Pancreas (tissue), 10 donors: Measurements from ENCODE around the gene SRCIN1. TPM values are rescaled to one million over a fixed set of nuclear protein-coding genes. Genes with fewer than 3 reads are reported as not detected.
"Not testable (repeated sequence)": the region's sequence is repeated elsewhere in the genome, so short reads cannot be mapped to it uniquely, and the experiment has no call there.

Source experiments
- ATAC-seq, 4 donors: fragments of 200-7000 bp; cut with Tn5 transposase; one replicate each; pipeline versions ENCODE4 v1.8.0 to v1.9.1; 2020; ENCODE audit warnings: mild to moderate bottlenecking in 4 of 4, moderate library complexity in 4 of 4
- DNase-seq, 6 donors: peaks; one replicate each; pipeline ENCODE4 v3.0.0-alpha.2; 2020
- FAIRE-seq: peaks from 2 replicates; lab custom pipeline; 2012; peaks lifted over from hg19 to GRCh38; lab: Jason Lieb, UNC
- H3K27ac ChIP-seq, 4 donors: fragments of 200-600 bp; sonication (generic); 1 replicate in 3 of 4; 2 replicates in 1 of 4; pipeline versions ENCODE4 v1.5.0 to v1.8.0; 2020
- H3K27me3 ChIP-seq, 4 donors: fragments of 200-600 bp; one replicate each; pipeline ENCODE4 v1.8.0; 2021
- H3K36me3 ChIP-seq, 3 donors: fragments of 200-600 bp; sonication (generic) in 1 of 3; one replicate each; pipeline versions ENCODE4 v1.5.0 to v1.8.0; 2020 to 2021
- H3K4me1 ChIP-seq, 3 donors: fragments of 200-600 bp; one replicate each; pipeline ENCODE4 v1.8.0; 2021
- H3K4me3 ChIP-seq, 4 donors: fragments of 200-600 bp; sonication (generic) in 2 of 4; one replicate each; pipeline versions ENCODE4 v1.5.0 to v1.8.0; 2020 to 2021
- H3K9me3 ChIP-seq, 4 donors: fragments of 200-600 bp; one replicate each; pipeline ENCODE4 v1.8.0; 2021
- WGBS, 2 donors: extraction: QIAGEN DNeasy Blood & Tissue Kit; methylation state at CpG; one replicate each; pipeline ENCODE4 v1.1.7; 2013; 5-methylcytosine and 5-hydroxymethylcytosine counted together
- intact Hi-C, 3 donors: fragments of 100-400 bp; cut with DNase I; formaldehyde crosslinking; loops; one replicate each; pipeline versions ENCODE4 v1.11.1 to v1.14.2; 2022
- polyA plus RNA-seq, 2 donors: library from polyadenylated mRNA; stranded (reverse); fragments of 200-250 nt; gene quantifications; one replicate each; pipeline ENCODE4 v1.2.3, GENCODE V29; 2013
- total RNA-seq, 6 donors: library from RNA; stranded (reverse); fragmentation: NEBNext Ultra II Directional in 4 of 6; extraction: Animal tissue kit (Norgen Biotek cat#: 25700) in 4 of 6; gene quantifications; one replicate each; pipeline versions ENCODE4 v1.2.1 to v1.2.4, GENCODE V29; 2021 to 2023
- TF ChIP-seq, protein P1 (sequence below), 4 donors: fragments of 200-600 bp; sonication (generic) in 3 of 4; IDR thresholded peaks; one replicate each; pipeline versions ENCODE4 v1.5.0 to v1.8.0; 2021; ENCODE audit warnings: antibody characterized with exemption in 4 of 4
- donor health status: healthy with polysubstance abuse.
- donor health status: DM: no; HTN: no; CAD: no; lungs with moderate emphysema.
- donor health status: DM: no; HTN: no; CAD: no.
- donor health status: control.
- donor health status: control.
- donor health status: Bipolar disorder and iron deficiency.
- donor health status: DM: yes; HTN: yes; CAD: no.
- donor health status: DM: no; HTN: no; CAD: no.
- donor health status: DM: no; HTN: no; CAD: no.
- donor health status: DM: yes; HTN: yes; CAD: no.

Gene SRCIN1
- total and polyA plus RNA-seq, 8 donors: 5.8 to 30.3 (median 9.0) TPM

DNA sequence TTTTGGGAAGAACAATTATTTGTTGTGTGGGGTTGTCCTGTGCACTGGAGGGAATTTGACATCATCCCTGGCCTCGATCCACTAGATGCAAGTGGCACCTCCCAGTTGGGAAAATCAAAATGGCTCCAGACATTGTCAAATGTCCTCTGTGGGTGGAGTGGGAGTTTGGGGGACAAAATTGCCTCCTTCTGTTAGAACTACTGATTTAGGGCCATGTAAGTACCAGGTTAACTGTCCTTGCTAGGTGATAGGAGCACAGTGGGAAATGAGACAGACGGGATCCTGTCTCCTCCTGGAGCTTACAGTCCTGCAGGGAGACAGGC, 120.6 kb downstream of the SRCIN1 start:
- no peaks in the 10 kb centered on the region for H3K4me1 ChIP-seq
- H3K4me3 ChIP-seq: no peak overlapping the region
- H3K27ac ChIP-seq: no peak overlapping the region
- DNase-seq (no peak), ATAC-seq (no peak), FAIRE-seq (no peak)
- intact Hi-C loops: no loop called here
- no peaks in the 10 kb centered on the region for H3K9me3 ChIP-seq
- WGBS, 2 donors: 26 to 37% methylated on average over 2 of the region's 2 CpGs
- TF ChIP-seq, protein P1, sequence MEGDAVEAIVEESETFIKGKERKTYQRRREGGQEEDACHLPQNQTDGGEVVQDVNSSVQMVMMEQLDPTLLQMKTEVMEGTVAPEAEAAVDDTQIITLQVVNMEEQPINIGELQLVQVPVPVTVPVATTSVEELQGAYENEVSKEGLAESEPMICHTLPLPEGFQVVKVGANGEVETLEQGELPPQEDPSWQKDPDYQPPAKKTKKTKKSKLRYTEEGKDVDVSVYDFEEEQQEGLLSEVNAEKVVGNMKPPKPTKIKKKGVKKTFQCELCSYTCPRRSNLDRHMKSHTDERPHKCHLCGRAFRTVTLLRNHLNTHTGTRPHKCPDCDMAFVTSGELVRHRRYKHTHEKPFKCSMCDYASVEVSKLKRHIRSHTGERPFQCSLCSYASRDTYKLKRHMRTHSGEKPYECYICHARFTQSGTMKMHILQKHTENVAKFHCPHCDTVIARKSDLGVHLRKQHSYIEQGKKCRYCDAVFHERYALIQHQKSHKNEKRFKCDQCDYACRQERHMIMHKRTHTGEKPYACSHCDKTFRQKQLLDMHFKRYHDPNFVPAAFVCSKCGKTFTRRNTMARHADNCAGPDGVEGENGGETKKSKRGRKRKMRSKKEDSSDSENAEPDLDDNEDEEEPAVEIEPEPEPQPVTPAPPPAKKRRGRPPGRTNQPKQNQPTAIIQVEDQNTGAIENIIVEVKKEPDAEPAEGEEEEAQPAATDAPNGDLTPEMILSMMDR (IDR thresholded peaks at IDR 0.05): no peak
- no peaks in the 10 kb centered on the region for H3K27me3 ChIP-seq
- H3K36me3 ChIP-seq: no peaks in the 10 kb centered on the region

DNA sequence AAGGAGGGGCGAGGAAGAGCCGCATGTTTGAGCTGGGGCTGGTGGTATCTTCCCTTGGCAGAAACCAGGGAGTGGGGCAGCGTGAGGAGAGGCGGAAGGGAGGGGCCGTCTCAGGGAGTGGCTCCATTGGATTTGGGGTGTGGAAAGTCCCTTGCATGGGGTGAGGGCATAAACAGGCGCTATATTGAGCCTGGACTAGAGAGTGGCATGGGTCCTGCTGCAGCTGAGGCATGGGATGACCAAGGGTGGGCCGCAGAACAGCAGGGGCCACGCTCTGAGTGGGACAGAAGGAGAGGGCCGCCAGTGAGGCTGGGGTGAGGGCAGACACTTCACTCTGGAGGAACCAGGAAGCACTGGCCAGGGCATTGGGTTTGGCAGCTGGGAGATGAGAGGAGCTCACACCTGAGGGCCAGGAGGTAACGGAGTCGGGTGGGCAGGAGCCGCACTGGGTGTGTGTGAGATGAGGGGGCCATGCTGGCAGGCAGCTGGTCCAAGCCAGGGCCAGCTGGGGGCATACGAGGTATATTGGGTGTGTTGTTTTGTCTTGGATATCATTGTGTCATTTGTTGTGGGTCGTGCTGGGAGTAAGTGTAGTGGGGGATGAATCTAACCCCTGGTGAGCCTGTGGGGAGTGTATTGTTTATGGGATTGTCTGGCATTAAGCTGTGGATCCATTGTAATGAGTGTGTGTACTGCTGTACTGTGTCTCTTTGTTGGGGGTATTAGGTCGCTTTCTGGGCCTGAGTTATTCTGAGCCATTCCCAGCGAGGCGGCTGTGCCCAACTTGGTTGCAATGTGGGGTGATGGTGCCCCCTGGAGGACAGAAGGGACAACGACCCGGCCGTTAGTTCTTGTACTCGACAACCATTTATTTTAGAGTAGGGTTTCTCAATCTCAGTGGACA, 121.3 kb downstream of the SRCIN1 start:
- H3K9me3 ChIP-seq, intact Hi-C loops, H3K36me3 ChIP-seq, H3K27ac ChIP-seq, H3K4me3 ChIP-seq, FAIRE-seq, H3K27me3 ChIP-seq, H3K4me1 ChIP-seq: not testable (repeated sequence)
- WGBS, 2 donors: 50 to 51% methylated on average over 20 to 21 of the region's 21 CpGs
- DNase-seq: peak in 5 of 6 donors; percentile 41 to 81 (median 67)
- TF ChIP-seq, protein P1 (IDR thresholded peaks at IDR 0.05): peak; percentile 56 to 78 (median 68)
- ATAC-seq: peak; percentile 84 to 96 (median 92)

DNA sequence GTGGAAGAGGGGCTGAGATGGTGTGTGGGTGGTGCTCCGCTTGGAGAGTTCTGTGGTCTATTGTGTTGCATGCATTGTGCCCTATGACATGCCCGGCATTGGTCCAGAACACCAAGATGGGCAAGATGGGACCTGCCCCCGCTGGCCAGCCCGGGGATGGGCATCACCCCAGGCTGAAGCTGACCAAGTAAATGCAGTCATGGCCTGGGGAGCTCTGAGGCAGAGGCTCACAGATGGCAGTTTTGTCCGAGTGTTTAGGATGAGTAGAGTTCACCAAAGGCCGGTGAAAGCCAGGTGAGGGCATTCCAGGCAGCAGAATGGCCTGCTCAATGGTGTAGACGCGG, 123.1 kb downstream of the SRCIN1 start:
- H3K4me1 ChIP-seq, H3K36me3 ChIP-seq, H3K9me3 ChIP-seq, DNase-seq, intact Hi-C loops, H3K4me3 ChIP-seq, H3K27ac ChIP-seq, H3K27me3 ChIP-seq, FAIRE-seq, ATAC-seq: not testable (repeated sequence)
- WGBS, 2 donors: 90 to 94% methylated on average over 8 of the region's 8 CpGs

DNA sequence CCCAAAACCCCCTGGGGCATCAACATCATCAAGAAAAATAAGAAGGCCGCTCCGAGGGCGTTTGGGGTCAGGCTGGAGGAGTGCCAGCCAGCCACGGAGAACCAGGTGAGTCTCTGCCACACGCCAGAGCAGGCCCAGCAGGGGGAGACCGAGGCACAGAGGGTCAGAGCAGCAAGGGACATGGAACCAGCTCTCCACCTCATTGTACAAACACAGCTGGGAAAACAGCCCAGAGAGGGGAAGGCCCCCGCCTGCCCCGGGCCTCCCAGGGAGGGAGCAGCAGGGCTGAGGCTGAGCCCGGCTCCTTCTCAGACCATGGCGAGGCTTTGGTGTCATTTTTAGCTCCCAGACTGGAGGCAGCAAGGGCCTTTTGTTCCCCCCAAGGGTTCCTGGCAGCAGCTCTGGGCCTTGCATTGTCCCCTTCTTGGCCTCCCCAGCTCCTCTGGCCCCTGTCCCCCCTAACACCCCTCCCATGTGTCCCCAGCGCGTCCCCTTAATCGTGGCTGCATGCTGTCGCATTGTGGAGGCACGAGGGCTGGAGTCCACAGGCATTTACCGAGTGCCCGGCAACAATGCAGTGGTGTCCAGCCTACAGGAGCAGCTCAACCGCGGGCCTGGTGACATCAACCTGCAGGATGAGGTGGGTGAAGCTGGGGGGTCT, 123.6 kb downstream of the SRCIN1 start:
- H3K9me3 ChIP-seq, DNase-seq, H3K27me3 ChIP-seq, H3K4me3 ChIP-seq, H3K36me3 ChIP-seq, FAIRE-seq, H3K4me1 ChIP-seq, H3K27ac ChIP-seq, intact Hi-C loops, ATAC-seq: not testable (repeated sequence)
- WGBS, 2 donors: 61 to 65% methylated on average over 17 to 19 of the region's 19 CpGs

Other genes starting within 250 kb of the SRCIN1 start
- 1 to 10 TPM; 2.5 to 7.1 (median 4.7) TPM for gene ARHGAP23, start 177.5 kb downstream of the SRCIN1 start, total RNA-seq
- 1 to 10 TPM; 3.3 to 4.1 TPM for gene ARHGAP23, start 177.5 kb downstream of the SRCIN1 start, polyA plus RNA-seq
- gene EPOP, start 69.0 kb upstream of the SRCIN1 start, total RNA-seq: 1 to 10 TPM; 2.4 to 4.3 (median 3.1) TPM
- 1 to 10 TPM in 1 of 2 donors, under 1 TPM in 1; 0.49 to 1.4 TPM for gene EPOP, start 69.0 kb upstream of the SRCIN1 start, polyA plus RNA-seq
- gene MLLT6, start 99.3 kb upstream of the SRCIN1 start, total RNA-seq: 100 to 1,000 TPM in 1 of 6 donors, 10 to 100 TPM in 5; 51.3 to 112 (median 67.4) TPM
- gene MLLT6, start 99.3 kb upstream of the SRCIN1 start, polyA plus RNA-seq: 100 to 1,000 TPM in 1 of 2 donors, 10 to 100 TPM in 1; 69.9 to 181 TPM
- gene CISD3, start 124.4 kb upstream of the SRCIN1 start, total RNA-seq: 10 to 100 TPM; 27.5 to 44.3 (median 30.9) TPM
- 10 to 100 TPM; 28.1 to 34.9 TPM for gene CISD3, start 124.4 kb upstream of the SRCIN1 start, polyA plus RNA-seq
- 10 to 100 TPM; 12.9 to 25.2 (median 21.1) TPM for gene PCGF2, start 142.4 kb upstream of the SRCIN1 start, total RNA-seq
- gene PCGF2, start 142.4 kb upstream of the SRCIN1 start, polyA plus RNA-seq: 10 to 100 TPM; 39.2 to 39.6 TPM
- gene PSMB3, start 146.8 kb upstream of the SRCIN1 start, total RNA-seq: 10 to 100 TPM; 27.7 to 74.7 (median 54.5) TPM
- gene PSMB3, start 146.8 kb upstream of the SRCIN1 start, polyA plus RNA-seq: 100 to 1,000 TPM; 104 to 107 TPM
- gene PIP4K2B, start 193.6 kb upstream of the SRCIN1 start, total RNA-seq: 10 to 100 TPM in 5 of 6 donors, 1 to 10 TPM in 1; 9.0 to 22.2 (median 11.7) TPM
- gene PIP4K2B, start 193.6 kb upstream of the SRCIN1 start, polyA plus RNA-seq: 10 to 100 TPM; 14.2 to 17.0 TPM
- gene CWC25, start 219.4 kb upstream of the SRCIN1 start, total RNA-seq: 10 to 100 TPM in 1 of 6 donors, 1 to 10 TPM in 5; 7.5 to 11.4 (median 8.0) TPM
- gene CWC25, start 219.4 kb upstream of the SRCIN1 start, polyA plus RNA-seq: 10 to 100 TPM; 19.4 to 24.0 TPM
- 100 to 1,000 TPM; 569 to 994 (median 828) TPM for gene RPL23, start 247.8 kb upstream of the SRCIN1 start, total RNA-seq
- 1,000 to 10,000 TPM; 1,404 to 1,507 TPM for gene RPL23, start 247.8 kb upstream of the SRCIN1 start, polyA plus RNA-seq